ENCODE measurements around the gene LRBA.

GRCh38 chr4:150501983-150502382, 513.1 kb downstream of the LRBA start:
- TF ChIP-seq CTCF (IDR thresholded peaks at IDR 0.05), result no peak
- TF ChIP-seq POLR2AphosphoS5 (IDR thresholded peaks at IDR 0.05), result no peak
- no peak for TF ChIP-seq POLR2A (IDR thresholded peaks at IDR 0.05; ENCODE audit: low read depth)
- no peak for TF ChIP-seq EP300 (IDR thresholded peaks at IDR 0.05)
